Measurements from ENCODE around the gene SLC9A9.
A peak's percentile ranks its signal among the peaks of the same experiment; 100 is the strongest.

Gene SLC9A9

DNA sequence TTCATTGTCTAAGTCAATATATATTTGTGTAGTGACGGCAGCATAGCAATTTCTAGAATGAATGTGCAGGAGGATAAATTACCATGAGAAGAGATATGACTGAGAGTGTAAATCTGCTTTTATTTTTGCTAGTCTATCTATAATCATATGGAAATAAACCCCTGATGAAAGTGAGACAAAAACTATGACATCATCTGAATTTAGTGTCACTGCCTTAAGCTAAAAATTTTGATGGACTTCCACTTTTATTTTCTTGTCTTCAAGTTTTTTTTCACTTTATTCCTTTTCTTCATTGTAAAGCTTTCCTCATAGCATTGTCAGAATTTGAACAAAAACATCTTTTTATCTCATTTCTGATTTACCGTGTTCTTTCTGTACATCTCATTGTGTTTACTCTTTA lies 486.7 kb downstream of the SLC9A9 start:
- peak in 1 of 3 donors; percentile 12 for DNase-seq
- Histone ChIP-seq H3K27me3 (replicated peaks in 2 of 5; ENCODE audit: control insufficient read depth in 4 of 5, insufficient read depth in 5 of 5, low read length in 4 of 5) (no peaks in the 10 kb centered on the region), H3K4me3 (ENCODE audit: control insufficient read depth in 1 of 7, extremely low read depth in 1 of 7, insufficient read depth in 4 of 7, low read depth in 2 of 7, low read length in 6 of 7) (no peak overlapping the region), H3K9me3 (ENCODE audit: control extremely low read depth in 1 of 5, control insufficient read depth in 4 of 5, insufficient read depth in 2 of 5, low read depth in 1 of 5, low read length in 4 of 5) (peaks cover 0 to 6% (median 2%) of the 10 kb centered on the region in 5 experiments), H3K4me1 (ENCODE audit: control extremely low read depth in 1 of 4, control insufficient read depth in 4 of 4, insufficient read depth in 4 of 4, low read length in 3 of 4) (peaks cover 11 to 31% (median 18%) of the 10 kb centered on the region in 4 experiments), H3K36me3 (ENCODE audit: control insufficient read depth in 4 of 4, insufficient read depth in 4 of 4, low read length in 3 of 4) (no peaks in the 10 kb centered on the region), H3K27ac (ENCODE audit: insufficient read depth in 1 of 2, low read depth in 1 of 2, low read length in 2 of 2, poor library complexity in 1 of 2, severe bottlenecking in 2 of 2) (no peak overlapping the region)
- WGBS (ENCODE audit: insufficient coverage): no CpG with 5 or more reads among the region's 2 CpGs
- ChIA-PET POLR2A (no interaction called here), CTCF (interaction anchor here (0.9 to 1.1 kb wide), 3 partner anchors 9 to 16 kb away, joined by 3 to 4 read pairs (median 3); no protein-coding TSS in a partner anchor)

DNA sequence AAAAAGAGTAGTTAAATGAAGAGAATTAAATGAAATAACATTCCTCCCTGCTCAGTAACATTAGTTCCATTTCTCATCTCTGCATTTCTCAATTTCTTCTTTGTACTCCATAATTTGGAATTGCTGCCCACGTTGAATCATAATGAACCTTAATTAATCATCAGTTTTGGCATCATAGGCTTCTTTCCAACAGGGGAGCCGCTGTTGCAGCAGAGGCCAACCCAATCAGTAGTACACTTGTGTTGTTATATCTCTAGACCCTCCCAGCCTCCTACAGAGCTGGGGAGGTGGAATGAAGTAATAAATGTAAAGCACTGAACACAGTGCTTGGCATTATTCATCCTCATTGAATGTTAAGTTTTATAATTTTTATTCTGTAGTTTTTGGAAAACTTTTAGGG lies 488.0 kb downstream of the SLC9A9 start:
- WGBS (ENCODE audit: insufficient coverage): no CpG with 5 or more reads among the region's 2 CpGs
- H3K4me3 ChIP-seq (ENCODE audit: control insufficient read depth in 1 of 7, extremely low read depth in 1 of 7, insufficient read depth in 4 of 7, low read depth in 2 of 7, low read length in 6 of 7): no peak overlapping the region
- H3K4me1 ChIP-seq (ENCODE audit: control extremely low read depth in 1 of 4, control insufficient read depth in 4 of 4, insufficient read depth in 4 of 4, low read length in 3 of 4): peaks cover 11 to 26% (median 18%) of the 10 kb centered on the region in 4 experiments
- H3K9me3 ChIP-seq (ENCODE audit: control extremely low read depth in 1 of 5, control insufficient read depth in 4 of 5, insufficient read depth in 2 of 5, low read depth in 1 of 5, low read length in 4 of 5): peaks cover 0 to 6% (median 2%) of the 10 kb centered on the region in 5 experiments
- ChIA-PET CTCF (interaction anchor here (1.1 kb wide), 1 partner anchor 15 kb away, joined by 3 read pairs; no protein-coding TSS in a partner anchor), POLR2A (no interaction called here)
- H3K27me3 ChIP-seq (replicated peaks in 2 of 5; ENCODE audit: control insufficient read depth in 4 of 5, insufficient read depth in 5 of 5, low read length in 4 of 5): no peaks in the 10 kb centered on the region
- H3K36me3 ChIP-seq (ENCODE audit: control insufficient read depth in 4 of 4, insufficient read depth in 4 of 4, low read length in 3 of 4): no peaks in the 10 kb centered on the region
- no peak for DNase-seq
- no peak overlapping the region for H3K27ac ChIP-seq (ENCODE audit: insufficient read depth in 1 of 2, low read depth in 1 of 2, low read length in 2 of 2, poor library complexity in 1 of 2, severe bottlenecking in 2 of 2)

DNA sequence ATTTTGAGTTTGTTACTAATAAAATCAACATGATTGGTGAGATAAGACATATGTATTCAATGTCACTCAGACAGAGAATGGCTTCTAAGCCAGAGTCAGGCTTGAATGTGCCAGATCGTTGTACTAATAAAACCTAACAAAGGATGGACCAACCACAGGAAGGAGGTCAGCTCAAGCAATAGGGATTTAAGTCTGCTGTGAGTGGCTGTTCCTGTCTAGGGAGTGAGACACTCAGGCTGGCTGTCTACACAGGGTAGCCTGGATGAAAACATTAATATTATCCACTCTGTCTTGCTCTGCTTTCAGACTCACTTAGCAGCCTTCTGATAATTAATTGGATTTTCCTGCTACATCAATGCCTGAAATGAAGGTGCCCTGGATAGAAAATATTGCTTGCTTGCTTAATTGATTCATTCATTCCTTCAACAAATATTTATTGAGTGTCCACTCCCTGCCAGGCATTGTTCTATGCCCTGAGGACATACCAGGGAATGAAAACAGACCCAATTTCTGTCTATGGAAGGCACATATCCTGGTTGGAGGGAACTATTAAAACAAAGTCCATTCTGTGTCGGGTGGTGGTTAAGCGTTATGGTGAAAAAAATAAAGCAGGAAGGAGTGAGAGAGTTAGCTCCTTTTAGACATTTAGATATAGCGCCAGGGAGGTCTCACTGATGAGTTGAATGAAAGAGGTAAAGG lies 489.3 kb downstream of the SLC9A9 start:
- peaks cover 0 to 6% (median 2%) of the 10 kb centered on the region in 5 experiments for H3K9me3 ChIP-seq (ENCODE audit: control extremely low read depth in 1 of 5, control insufficient read depth in 4 of 5, insufficient read depth in 2 of 5, low read depth in 1 of 5, low read length in 4 of 5)
- no peaks in the 10 kb centered on the region for H3K36me3 ChIP-seq (ENCODE audit: control insufficient read depth in 4 of 4, insufficient read depth in 4 of 4, low read length in 3 of 4)
- ChIA-PET POLR2A (no interaction called here), CTCF (no interaction called here)
- no peak overlapping the region for H3K4me3 ChIP-seq (ENCODE audit: control insufficient read depth in 1 of 7, extremely low read depth in 1 of 7, insufficient read depth in 4 of 7, low read depth in 2 of 7, low read length in 6 of 7)
- 100% methylated on average over 2 of the region's 4 CpGs for WGBS (ENCODE audit: insufficient coverage)
- no peaks in the 10 kb centered on the region for H3K27me3 ChIP-seq (replicated peaks in 2 of 5; ENCODE audit: control insufficient read depth in 4 of 5, insufficient read depth in 5 of 5, low read length in 4 of 5)
- H3K4me1 ChIP-seq (ENCODE audit: control extremely low read depth in 1 of 4, control insufficient read depth in 4 of 4, insufficient read depth in 4 of 4, low read length in 3 of 4): peaks cover 6 to 21% (median 15%) of the 10 kb centered on the region in 4 experiments
- H3K27ac ChIP-seq (ENCODE audit: insufficient read depth in 1 of 2, low read depth in 1 of 2, low read length in 2 of 2, poor library complexity in 1 of 2, severe bottlenecking in 2 of 2): no peak overlapping the region
- DNase-seq: no peak

DNA sequence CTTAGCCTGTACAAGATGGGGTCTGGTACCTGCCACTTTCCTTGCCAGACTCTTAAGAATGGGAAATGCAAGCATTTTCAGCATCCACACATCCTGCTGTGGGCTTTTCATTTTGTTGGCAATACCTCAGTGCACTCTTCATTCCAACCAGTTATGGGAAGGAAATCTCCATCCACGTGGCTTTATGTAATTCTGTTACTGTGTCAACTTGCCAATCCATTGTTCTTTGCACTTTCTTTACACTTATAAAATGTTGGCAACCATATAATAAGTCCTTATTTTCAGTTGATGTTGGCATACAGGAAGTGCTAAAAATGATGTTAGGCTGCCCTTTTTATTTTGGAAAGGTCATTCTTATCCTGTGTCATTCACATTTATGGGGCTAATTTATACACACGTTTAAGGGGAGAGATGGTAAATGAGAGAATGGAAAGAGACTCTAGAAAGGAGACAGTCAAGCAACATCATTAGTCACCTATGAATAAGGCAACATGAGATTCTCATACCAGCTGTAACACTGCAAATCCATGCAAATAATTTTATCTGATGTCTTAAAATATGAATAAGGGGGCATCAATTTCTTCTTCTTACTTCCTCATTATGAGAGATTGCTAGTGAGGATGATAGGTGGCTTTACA lies 490.0 kb downstream of the SLC9A9 start:
- CTCF ChIA-PET: no interaction called here
- whole genome bisulfite sequencing (ENCODE audit: insufficient coverage): no CpG with 5 or more reads among the region's 2 CpGs
- Histone ChIP-seq H3K27me3 (replicated peaks in 2 of 5; ENCODE audit: control insufficient read depth in 4 of 5, insufficient read depth in 5 of 5, low read length in 4 of 5) (no peaks in the 10 kb centered on the region), H3K36me3 (ENCODE audit: control insufficient read depth in 4 of 4, insufficient read depth in 4 of 4, low read length in 3 of 4) (no peaks in the 10 kb centered on the region), H3K4me3 (ENCODE audit: control insufficient read depth in 1 of 7, extremely low read depth in 1 of 7, insufficient read depth in 4 of 7, low read depth in 2 of 7, low read length in 6 of 7) (no peak overlapping the region), H3K9me3 (ENCODE audit: control extremely low read depth in 1 of 5, control insufficient read depth in 4 of 5, insufficient read depth in 2 of 5, low read depth in 1 of 5, low read length in 4 of 5) (peaks cover 0 to 6% (median 2%) of the 10 kb centered on the region in 5 experiments), H3K4me1 (ENCODE audit: control extremely low read depth in 1 of 4, control insufficient read depth in 4 of 4, insufficient read depth in 4 of 4, low read length in 3 of 4) (peaks cover 1 to 15% (median 12%) of the 10 kb centered on the region in 4 experiments), H3K27ac (ENCODE audit: insufficient read depth in 1 of 2, low read depth in 1 of 2, low read length in 2 of 2, poor library complexity in 1 of 2, severe bottlenecking in 2 of 2) (no peak overlapping the region)
- DNase-seq: no peak
- POLR2A ChIA-PET: no interaction called here

DNA sequence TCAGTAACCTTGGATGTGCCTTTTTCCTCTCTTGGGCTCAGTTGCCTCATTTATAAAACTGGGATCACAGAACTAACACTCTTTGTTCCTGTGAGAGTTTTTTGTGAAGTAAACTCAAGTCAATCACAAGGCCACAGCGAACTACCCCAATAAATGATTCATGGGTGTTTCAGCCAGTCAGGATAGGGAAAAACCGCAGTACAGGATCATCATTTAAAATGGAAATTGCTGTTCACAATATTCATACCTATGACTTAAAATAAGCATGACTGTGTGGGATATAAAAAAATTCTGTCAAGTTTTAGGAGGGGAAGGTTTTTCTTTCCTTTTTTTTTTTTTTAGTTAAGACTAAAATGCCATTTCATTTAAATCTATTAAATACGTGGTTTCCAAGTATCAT lies 490.6 kb downstream of the SLC9A9 start:
- Histone ChIP-seq H3K27me3 (replicated peaks in 2 of 5; ENCODE audit: control insufficient read depth in 4 of 5, insufficient read depth in 5 of 5, low read length in 4 of 5) (no peaks in the 10 kb centered on the region), H3K9me3 (ENCODE audit: control extremely low read depth in 1 of 5, control insufficient read depth in 4 of 5, insufficient read depth in 2 of 5, low read depth in 1 of 5, low read length in 4 of 5) (peaks cover 0 to 6% (median 2%) of the 10 kb centered on the region in 5 experiments), H3K36me3 (ENCODE audit: control insufficient read depth in 4 of 4, insufficient read depth in 4 of 4, low read length in 3 of 4) (no peaks in the 10 kb centered on the region), H3K27ac (ENCODE audit: insufficient read depth in 1 of 2, low read depth in 1 of 2, low read length in 2 of 2, poor library complexity in 1 of 2, severe bottlenecking in 2 of 2) (no peak overlapping the region), H3K4me1 (ENCODE audit: control extremely low read depth in 1 of 4, control insufficient read depth in 4 of 4, insufficient read depth in 4 of 4, low read length in 3 of 4) (peaks cover 0 to 9% (median 6%) of the 10 kb centered on the region in 4 experiments), H3K4me3 (ENCODE audit: control insufficient read depth in 1 of 7, extremely low read depth in 1 of 7, insufficient read depth in 4 of 7, low read depth in 2 of 7, low read length in 6 of 7) (no peak overlapping the region)
- WGBS (ENCODE audit: insufficient coverage): no CpG with 5 or more reads among the region's 3 CpGs
- ChIA-PET POLR2A (interaction anchor here (0.6 kb wide), 1 partner anchor 42 kb away, joined by 4 read pairs; no protein-coding TSS in a partner anchor), CTCF (no interaction called here)
- DNase-seq: no peak

DNA sequence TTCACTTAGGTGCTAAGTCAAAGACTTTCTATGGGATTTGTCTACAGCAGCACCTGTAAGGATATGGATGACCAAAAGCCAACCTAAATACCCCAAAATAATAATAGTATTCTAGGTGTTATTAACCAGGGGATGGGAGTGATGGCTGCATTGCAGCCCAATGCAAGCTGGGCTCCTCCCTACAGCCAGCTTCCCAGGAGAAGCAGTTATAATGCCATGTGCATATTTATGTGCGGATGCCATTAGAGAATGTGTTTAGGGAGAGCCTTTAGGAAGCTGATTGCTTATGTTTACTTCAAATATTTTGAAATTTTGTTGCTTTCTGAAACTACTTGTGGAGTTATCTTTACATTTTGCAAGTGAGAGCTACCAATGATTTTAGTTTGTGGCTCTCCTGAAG lies 491.4 kb downstream of the SLC9A9 start:
- Histone ChIP-seq H3K36me3 (ENCODE audit: control insufficient read depth in 4 of 4, insufficient read depth in 4 of 4, low read length in 3 of 4) (no peaks in the 10 kb centered on the region), H3K27ac (ENCODE audit: insufficient read depth in 1 of 2, low read depth in 1 of 2, low read length in 2 of 2, poor library complexity in 1 of 2, severe bottlenecking in 2 of 2) (no peak overlapping the region), H3K9me3 (ENCODE audit: control extremely low read depth in 1 of 5, control insufficient read depth in 4 of 5, insufficient read depth in 2 of 5, low read depth in 1 of 5, low read length in 4 of 5) (peaks cover 0 to 6% (median 2%) of the 10 kb centered on the region in 5 experiments), H3K4me1 (ENCODE audit: control extremely low read depth in 1 of 4, control insufficient read depth in 4 of 4, insufficient read depth in 4 of 4, low read length in 3 of 4) (peaks cover 0 to under 1% (median under 1%) of the 10 kb centered on the region in 4 experiments), H3K4me3 (ENCODE audit: control insufficient read depth in 1 of 7, extremely low read depth in 1 of 7, insufficient read depth in 4 of 7, low read depth in 2 of 7, low read length in 6 of 7) (no peak overlapping the region), H3K27me3 (replicated peaks in 2 of 5; ENCODE audit: control insufficient read depth in 4 of 5, insufficient read depth in 5 of 5, low read length in 4 of 5) (no peaks in the 10 kb centered on the region)
- CTCF ChIA-PET: no interaction called here
- 100% methylated on average over 1 of the region's 1 CpG for WGBS (ENCODE audit: insufficient coverage)
- POLR2A ChIA-PET: no interaction called here
- no peak for DNase-seq

DNA sequence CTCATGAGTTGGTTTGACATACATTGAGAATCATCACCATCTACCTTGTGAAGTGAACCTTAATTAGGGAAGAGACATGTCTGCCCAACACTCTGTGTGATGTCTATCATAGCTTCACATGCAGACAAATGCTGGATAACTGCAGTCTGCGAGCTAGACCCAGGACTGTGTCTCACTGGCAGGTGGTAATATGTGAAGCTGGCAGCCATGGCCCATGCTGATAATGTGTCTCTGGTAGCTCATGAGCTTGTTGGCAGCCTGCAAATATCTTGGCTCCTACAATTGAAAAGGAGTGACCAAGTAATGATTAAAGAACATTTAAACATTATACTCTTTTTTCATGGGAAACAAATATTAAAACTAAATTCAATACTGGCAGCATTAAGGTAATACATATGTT lies 493.9 kb downstream of the SLC9A9 start:
- ChIA-PET CTCF (no interaction called here), POLR2A (interaction anchor here (0.6 kb wide), 1 partner anchor 1405 kb away, joined by 3 read pairs; no protein-coding TSS in a partner anchor)
- H3K4me1 ChIP-seq (ENCODE audit: control extremely low read depth in 1 of 4, control insufficient read depth in 4 of 4, insufficient read depth in 4 of 4, low read length in 3 of 4): no peaks in the 10 kb centered on the region
- 100% methylated on average over 1 of the region's 1 CpG for WGBS (ENCODE audit: insufficient coverage)
- H3K4me3 ChIP-seq (ENCODE audit: control insufficient read depth in 1 of 7, extremely low read depth in 1 of 7, insufficient read depth in 4 of 7, low read depth in 2 of 7, low read length in 6 of 7): no peak overlapping the region
- no peaks in the 10 kb centered on the region for H3K36me3 ChIP-seq (ENCODE audit: control insufficient read depth in 4 of 4, insufficient read depth in 4 of 4, low read length in 3 of 4)
- DNase-seq: no peak
- no peaks in the 10 kb centered on the region for H3K9me3 ChIP-seq (ENCODE audit: control extremely low read depth in 1 of 5, control insufficient read depth in 4 of 5, insufficient read depth in 2 of 5, low read depth in 1 of 5, low read length in 4 of 5)
- no peak overlapping the region for H3K27ac ChIP-seq (ENCODE audit: insufficient read depth in 1 of 2, low read depth in 1 of 2, low read length in 2 of 2, poor library complexity in 1 of 2, severe bottlenecking in 2 of 2)
- no peaks in the 10 kb centered on the region for H3K27me3 ChIP-seq (replicated peaks in 2 of 5; ENCODE audit: control insufficient read depth in 4 of 5, insufficient read depth in 5 of 5, low read length in 4 of 5)

Measured in common myeloid progenitor, CD34-positive (primary cell).